ENCODE data around the gene TRIM8.

The TRIM8 gene, protein sequence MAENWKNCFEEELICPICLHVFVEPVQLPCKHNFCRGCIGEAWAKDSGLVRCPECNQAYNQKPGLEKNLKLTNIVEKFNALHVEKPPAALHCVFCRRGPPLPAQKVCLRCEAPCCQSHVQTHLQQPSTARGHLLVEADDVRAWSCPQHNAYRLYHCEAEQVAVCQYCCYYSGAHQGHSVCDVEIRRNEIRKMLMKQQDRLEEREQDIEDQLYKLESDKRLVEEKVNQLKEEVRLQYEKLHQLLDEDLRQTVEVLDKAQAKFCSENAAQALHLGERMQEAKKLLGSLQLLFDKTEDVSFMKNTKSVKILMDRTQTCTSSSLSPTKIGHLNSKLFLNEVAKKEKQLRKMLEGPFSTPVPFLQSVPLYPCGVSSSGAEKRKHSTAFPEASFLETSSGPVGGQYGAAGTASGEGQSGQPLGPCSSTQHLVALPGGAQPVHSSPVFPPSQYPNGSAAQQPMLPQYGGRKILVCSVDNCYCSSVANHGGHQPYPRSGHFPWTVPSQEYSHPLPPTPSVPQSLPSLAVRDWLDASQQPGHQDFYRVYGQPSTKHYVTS

DNA sequence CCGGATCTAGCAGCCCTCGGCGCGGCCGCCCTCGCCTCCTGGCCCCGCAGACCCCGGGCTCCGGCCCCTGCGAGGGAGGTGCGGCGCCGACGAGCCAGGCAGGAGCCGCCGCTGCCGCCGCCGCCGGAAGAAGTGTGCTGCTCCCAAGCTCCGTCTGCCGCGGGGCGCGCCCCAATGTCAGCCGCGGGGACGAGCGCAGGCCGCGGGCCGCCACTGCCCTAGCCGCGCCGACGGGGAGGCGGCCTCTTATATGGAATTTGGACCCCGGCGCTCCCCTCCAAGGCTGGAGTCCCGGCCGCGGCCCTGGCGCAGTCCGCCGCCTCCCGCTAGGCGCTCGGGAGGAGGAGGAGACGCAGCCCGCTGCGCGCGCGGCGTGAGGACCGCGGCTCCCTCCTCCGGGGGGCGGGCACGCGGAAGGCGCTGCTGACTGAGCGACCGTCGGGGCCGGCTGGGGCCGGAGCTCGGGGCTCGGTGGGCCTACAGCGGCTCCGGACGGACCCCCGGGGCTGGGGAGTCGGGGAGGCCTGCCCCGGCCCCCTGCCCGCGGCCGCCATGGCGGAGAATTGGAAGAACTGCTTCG is at the start of gene TRIM8:
TRIM8 (plus strand) TSS at position 414 of the 580 bp plus-strand sequence; CDS start at position 553, 139 bp downstream.
- DNase-seq (ENCODE audit: low read depth, low spot score) = no peak
- H3K27ac ChIP-seq = peak within 1 kb of the TSS; percentile 97

DNA sequence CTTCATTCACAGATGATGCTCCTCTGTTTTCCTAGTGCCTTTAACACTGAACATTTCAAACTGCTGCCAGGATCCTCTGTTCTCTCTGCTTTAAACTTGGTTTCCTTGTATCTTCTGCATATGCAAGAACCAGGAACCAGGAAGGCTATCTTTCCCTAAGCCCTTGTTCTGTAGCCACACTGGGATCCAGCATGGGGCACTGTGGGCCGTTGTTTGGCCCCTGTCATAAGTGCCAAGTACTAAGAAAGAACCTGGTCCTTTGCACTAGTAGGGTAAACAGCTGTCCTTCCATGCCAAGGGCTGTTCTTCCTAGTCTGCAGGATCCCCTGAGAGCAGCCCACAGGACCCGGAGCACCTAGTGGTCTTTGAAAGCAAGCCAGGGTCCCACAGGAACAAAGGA is 49.0 kb upstream of the TRIM8 start:
- DNase-seq (ENCODE audit: low read depth, low spot score) = no peak
- no peak overlapping the region for H3K27ac ChIP-seq

DNA sequence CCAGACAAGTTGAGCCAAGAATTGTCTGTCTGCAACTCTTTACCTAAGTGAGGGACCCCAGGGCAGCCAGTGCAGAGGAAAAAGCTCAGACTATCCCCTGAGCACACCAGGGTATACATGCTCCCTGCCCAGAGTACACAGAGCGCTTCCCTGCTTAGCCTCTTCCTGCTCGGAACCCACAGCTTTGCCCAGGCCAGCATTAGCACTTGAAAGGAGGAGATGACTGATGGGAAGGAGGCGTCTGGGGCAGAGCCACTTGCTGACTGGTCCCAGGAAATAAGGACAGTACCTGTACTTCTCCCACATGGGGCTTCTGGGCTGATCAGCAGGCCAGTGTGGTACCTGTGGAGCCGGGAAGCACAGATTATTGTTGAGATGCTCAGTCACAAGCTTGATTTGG is 48.4 kb upstream of the TRIM8 start:
- no peak overlapping the region for H3K27ac ChIP-seq

DNA sequence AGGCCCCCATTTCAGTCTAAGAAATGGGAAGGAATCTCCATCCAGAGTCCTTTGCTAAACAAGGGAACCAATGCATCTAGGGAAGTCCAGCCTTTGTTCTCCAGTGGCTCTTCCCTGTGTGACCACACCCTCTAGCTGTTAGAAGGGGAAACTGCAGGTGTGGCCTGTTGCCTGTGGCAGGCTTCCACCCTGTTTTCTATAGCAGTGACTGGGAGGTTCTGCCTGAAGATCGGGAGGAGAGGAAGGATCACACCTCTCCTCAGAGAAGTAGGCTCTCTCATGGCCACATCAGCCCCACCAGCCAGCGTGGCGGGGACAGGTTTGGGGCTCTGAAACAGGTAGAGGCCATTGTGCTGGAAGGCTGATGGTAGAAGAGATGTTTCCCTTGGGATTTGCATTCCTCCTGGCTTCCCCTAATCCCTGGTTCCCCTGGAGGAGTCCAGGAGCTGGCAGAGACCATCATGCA is 47.7 kb upstream of the TRIM8 start:
- H3K27ac ChIP-seq = no peak overlapping the region
- peak; percentile 10 for DNase-seq (ENCODE audit: low read depth, low spot score)

More for the DNA sequence above, 48.4 kb upstream of the TRIM8 start:
- DNase-seq (ENCODE audit: low read depth, low spot score) = no peak

DNA sequence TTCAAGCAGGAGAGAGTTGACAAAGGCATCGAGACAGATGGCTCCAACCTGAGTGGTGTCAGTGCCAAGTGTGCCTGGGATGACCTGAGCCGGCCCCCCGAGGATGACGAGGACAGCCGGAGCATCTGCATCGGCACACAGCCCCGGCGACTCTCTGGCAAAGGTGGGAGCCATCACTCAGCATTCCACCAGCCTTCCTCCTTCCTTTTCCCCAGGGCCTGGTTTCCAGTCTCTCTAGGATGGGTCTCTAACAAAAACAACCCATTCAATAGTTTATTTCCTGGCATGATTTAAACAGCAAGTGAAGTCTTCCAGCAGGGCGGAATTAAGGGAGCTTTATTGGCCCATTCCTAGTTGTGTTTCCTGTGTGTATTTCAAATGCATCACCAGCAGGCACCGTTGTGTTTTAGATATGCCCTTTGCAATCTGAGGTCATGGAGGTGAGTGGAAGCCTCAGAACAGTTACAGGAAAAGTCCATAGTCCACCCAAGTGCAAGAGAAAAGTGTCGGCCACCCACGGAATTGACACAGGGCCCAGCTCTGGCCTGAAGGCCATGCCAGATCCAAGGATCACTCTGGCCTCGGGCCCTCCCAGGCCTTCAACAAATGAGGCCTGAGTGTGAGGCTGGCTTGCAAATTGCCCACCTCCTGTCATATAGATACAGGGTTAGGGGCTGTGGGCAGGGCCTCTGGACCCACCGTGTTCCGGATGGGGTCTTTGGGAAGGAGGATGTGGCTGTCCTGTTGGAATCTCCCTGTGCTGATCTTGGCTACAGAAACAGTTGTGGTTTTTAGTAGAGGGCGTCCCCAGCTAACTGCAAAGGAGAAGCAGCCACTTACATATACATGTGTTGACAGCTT is 46.9 kb upstream of the TRIM8 start:
- H3K27ac ChIP-seq = no peak overlapping the region
- no peak for DNase-seq (ENCODE audit: low read depth, low spot score)

DNA sequence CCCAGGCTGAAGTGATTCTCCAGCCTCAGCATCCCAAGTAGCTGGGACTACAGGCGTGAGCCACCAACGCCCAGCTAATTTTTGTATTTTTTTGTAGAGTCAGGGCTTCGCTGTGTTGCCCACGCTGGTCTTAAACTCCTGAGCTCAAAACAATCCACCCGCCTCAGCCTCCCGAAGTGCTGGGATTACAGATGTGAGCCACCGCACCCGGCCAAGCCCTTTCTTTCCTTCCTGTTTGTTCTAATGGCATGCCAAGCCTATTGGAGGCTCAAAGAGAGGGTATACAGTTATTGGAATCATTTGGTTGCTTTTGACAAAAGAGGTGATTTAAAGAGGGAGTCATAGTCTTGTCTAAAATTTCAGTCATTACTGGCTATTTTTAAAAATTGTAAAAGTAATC is 46.0 kb upstream of the TRIM8 start:
- H3K27ac ChIP-seq = no peak overlapping the region
- DNase-seq (ENCODE audit: low read depth, low spot score) = no peak

DNA sequence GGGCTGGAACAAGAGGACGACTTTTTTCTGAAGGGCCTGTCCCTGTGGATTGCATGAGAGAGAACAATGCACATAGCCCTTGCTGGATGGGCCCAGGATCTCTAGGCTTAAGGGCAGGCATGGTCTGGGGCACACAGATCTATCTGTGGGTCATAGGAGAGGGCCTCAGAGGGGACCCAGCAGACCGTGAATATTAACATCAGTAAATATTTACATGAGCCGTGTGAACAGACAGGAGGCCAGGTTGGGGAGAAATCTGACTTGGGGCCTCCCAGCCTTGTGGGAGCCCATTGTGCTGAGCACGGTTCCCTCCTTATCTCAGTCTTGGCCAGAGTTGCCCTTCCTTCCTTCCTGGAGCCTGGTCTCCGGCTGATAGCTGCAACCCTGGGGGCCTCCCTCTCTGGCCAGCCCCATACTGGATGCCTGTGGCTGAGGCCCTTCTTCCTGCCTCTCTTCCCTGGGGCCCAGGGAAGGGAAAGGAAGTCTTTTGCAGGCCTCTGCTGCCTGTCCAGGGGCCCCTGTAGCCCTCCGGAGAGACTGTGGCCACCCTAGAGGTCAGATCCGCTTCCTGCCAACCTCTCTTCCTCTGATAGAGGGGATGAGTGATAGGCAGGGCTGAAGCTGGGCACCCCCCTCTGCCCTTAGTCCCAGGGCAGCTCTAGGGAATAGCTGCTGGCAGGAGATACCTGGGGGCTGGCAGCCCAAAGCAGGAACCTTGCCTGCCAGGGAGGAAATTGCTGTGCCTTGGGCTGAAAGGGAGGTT is 44.5 kb upstream of the TRIM8 start:
- no peak overlapping the region for H3K27ac ChIP-seq
- DNase-seq (ENCODE audit: low read depth, low spot score) = no peak

DNA sequence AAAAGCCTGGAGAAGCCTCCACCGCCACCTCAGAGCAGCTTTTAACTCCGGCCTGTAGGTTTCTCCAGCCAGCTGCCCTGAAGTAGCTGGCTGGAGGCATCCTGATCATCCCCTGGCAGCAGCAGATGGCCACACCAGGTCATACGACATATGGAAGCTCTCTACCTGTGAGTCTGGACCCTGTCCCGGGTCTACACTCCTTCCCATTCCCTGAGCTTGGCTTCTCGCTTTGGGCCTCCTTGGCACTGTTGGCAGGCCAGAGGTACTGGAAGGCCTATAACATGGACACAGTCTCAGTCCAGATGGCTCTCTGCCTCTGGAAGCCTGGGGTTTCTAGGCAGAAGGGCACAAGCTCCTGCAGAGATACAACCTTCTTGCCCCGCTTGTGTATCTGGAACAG is 43.5 kb upstream of the TRIM8 start:
- DNase-seq (ENCODE audit: low read depth, low spot score) = no peak

DNA sequence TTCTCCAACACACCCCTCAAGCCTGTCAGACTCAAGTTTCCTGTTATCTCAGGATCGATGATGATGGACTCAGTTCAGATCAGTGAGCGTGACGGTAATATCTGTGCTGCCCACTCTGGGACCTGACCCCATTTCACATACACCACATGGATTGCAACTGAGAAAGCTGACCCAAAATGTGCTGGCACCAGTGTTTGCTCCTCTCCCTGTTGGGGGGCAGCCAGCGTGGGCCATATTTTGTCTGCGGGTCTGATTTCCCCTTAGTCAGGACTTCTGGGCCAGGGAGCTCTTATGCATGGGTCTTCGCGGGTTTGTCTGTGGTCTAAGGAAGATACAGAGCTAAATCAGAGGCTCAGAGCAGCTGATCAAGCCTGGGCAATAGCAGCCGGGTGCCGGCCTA is 42.6 kb upstream of the TRIM8 start:
- no peak overlapping the region for H3K27ac ChIP-seq
- DNase-seq (ENCODE audit: low read depth, low spot score) = no peak

More for the DNA sequence above, 43.5 kb upstream of the TRIM8 start:
- no peak overlapping the region for H3K27ac ChIP-seq

DNA sequence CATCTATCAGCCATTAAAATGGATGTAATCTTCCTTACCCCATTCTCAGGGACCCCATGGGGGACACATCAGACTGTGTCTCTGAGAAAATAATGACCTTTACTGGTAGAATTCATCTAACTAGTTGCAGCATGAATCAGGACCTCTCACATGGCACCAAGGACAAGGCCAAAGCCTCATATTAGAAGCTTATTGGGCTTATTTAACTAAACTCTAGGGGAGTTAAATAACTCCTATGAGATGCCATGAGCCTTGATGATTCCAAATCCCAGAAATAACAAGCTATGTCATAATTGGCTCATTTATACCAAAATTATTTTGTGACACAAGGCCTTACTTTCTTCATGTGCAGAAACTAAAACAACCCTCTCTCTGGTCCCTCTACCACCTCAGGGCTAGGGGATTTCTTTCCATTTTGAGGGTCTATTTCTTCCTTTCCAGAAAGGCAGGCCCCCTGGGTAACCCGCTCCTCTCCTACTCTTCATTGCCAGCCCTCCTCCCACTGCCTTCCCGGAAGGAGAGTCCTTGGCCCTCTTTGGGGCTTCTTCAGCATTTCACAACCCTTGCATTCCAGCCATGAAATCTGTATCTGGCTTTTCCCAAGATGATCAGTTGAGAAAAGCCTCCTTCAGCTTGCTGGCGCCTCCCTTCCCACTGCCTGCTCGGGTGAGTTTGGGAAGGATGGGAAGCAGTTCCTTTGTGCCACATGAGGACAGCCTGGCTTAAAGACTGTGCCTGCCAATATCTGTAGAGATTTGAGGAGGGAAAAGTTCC is 41.8 kb upstream of the TRIM8 start:
- no peak overlapping the region for H3K27ac ChIP-seq
- no peak for DNase-seq (ENCODE audit: low read depth, low spot score)

DNA sequence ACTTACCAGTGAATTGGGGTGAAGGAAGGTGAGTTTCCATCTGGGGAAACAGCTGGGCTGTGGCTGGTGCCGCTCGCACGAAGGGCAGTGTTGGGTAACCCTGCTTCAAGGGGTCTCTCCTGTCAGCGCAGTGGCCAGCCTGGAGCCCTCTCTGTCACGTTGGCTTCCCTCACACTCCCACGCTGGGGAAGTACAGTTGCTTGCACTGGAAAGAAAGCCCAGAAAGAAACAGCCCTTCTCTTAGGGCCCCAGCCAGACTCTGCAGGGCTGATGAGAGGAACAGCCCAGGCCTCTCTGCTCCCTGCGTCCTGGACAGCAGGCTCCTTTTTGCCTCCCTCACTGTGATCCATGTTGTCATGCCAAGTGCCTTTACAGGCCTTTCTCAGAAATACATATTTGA is 40.3 kb upstream of the TRIM8 start:
- no peak for DNase-seq (ENCODE audit: low read depth, low spot score)
- H3K27ac ChIP-seq = peak overlapping the region; percentile 76

DNA sequence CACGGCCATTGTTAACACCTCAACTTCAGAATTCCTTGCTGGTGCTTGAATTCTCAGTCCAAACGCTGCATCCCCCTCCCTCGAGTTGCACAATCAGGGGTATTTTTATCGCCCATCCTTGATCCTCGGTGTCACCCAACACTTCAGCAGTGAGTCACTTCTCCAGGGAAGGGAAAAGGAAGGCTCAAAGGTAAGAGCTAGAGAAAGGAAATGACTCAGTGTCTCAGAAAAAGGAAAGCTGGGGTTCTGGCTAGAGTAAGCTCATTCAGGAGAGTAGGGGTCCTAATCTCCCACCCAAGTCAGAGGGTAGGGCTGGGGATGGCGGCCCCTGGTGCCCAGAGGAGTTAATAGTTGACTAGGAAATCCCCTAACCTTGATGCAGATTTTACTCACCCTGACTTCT is 39.8 kb upstream of the TRIM8 start:
- peak overlapping the region; percentile 76 for H3K27ac ChIP-seq
- peak; percentile 29 for DNase-seq (ENCODE audit: low read depth, low spot score)

DNA sequence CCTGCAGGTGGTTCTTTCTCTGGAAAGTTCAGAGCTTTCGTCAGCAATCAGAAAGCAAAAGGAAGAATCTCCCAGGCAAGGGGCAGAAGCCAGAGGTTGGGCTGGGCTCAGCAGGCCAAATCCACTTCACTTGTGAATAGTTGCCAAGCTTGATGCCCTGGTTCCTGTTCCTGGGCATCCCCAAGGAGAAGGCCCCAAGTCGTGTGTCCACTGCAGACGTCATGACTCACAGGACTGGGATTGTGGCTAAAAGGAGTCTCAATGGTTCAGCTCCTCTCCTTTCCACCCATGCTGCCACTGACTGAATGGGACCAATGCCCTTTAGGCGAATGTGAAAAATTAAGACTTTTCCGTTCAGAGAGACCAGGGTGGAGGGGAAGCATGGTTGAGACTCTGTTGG is 38.6 kb upstream of the TRIM8 start:
- peak overlapping the region; percentile 76 for H3K27ac ChIP-seq
- DNase-seq (ENCODE audit: low read depth, low spot score) = no peak

DNA sequence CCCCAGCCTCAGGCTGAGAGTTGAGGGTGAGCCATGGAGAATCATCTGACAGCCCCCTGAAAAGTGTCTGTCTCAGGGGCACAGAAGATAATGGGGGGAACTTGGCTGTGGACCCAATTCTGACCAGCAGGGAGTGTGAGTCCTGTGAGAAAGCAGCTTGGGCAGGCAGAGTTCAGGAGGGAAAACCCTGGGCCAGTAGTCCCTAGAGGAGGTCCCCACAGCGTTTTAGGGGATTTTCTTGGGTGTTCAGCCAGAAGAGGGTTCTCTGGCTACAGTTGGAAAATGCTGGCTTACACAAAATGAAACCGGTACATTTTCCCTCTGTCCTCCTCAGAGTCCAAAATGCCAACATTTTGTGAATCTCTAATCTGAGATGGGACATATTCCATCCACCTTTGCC is 35.8 kb upstream of the TRIM8 start:
- DNase-seq (ENCODE audit: low read depth, low spot score) = no peak

DNA sequence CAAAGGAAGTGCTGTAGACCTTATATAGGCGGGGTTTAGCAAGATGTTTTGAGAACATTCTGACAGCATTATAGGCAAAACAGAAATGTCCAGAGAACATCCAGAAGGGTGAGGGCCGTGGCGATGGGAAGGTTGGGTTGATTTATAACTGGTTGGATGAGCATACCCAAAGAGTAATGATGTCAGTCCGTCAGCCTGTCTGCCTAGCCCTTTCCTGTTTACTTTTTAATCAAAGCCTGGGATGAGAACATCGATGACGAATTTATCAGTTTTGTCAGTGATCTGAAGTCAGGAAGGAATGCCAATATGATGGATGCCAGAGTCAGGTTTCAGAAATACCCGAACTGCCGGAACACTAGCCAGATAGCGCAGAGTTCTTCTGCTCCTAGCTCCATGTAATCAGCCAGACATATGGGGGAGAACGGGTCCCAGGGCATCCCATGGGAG is 33.8 kb upstream of the TRIM8 start:
- DNase-seq (ENCODE audit: low read depth, low spot score) = no peak
- H3K27ac ChIP-seq = no peak overlapping the region

More for the DNA sequence above, 35.8 kb upstream of the TRIM8 start:
- H3K27ac ChIP-seq = no peak overlapping the region

DNA sequence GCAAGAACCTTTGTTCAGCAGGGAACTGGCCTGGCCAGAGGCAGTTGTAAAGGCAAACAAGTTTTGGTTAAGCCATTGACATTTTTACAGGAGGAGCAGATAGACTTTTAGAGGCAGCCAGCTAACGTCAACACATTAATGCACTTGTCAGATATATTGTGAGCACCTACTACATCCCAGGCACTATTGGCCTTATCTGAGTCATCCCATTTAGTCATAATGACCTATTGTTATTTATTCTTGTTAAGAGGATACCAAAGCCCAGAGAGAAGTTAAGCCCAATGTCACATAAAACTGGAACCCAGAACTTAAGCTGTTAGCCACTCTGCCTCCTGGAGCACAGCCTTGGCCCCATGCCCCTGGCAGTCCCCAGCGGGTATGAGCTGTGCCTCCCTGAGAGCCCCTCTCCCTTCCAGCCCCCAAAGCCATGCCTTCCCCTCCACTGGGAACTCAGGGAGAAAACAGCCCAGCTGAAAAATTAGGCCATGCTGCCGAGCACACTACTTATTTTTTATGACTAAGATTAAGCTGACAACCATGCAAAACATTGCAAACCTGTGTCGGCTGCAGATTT is 32.7 kb upstream of the TRIM8 start:
- DNase-seq (ENCODE audit: low read depth, low spot score) = no peak
- no peak overlapping the region for H3K27ac ChIP-seq

DNA sequence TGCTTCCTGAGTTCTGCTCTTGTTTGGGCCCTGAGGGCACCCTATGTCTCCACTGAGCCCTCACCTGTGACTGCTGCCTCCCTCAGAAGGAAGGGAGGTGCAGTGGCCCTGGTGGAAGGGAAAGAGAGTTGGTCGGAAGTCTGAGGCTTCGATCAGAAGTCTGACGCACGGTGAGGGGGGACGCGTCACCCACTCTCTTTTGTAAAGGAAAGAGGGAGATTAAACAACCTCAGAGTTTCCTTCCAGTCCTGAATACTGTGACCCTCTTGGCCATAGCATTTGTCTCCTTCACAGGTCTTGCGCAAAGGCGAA is 31.4 kb upstream of the TRIM8 start:
- H3K27ac ChIP-seq = no peak overlapping the region
- no peak for DNase-seq (ENCODE audit: low read depth, low spot score)

DNA sequence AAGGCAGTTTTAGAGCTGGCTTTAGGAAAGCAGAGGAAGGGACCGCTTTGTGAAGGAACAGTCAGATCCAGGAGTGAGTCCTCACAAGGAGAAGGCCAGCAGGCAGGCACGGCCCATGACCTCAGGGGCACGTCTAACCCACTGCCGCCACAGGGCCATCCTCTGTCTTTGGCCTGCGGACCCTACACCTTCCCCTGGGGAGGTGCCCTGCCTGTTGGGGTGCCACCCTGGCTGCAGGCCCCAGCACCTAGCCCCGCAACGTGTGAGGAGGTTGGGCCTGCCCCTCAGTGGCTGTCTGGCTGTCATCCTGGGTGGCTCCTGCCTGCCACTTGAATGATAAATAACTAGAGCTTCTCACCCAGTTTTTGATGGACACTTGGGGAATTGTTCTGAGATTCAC is 31.0 kb upstream of the TRIM8 start:
- H3K27ac ChIP-seq = no peak overlapping the region
- DNase-seq (ENCODE audit: low read depth, low spot score) = no peak

DNA sequence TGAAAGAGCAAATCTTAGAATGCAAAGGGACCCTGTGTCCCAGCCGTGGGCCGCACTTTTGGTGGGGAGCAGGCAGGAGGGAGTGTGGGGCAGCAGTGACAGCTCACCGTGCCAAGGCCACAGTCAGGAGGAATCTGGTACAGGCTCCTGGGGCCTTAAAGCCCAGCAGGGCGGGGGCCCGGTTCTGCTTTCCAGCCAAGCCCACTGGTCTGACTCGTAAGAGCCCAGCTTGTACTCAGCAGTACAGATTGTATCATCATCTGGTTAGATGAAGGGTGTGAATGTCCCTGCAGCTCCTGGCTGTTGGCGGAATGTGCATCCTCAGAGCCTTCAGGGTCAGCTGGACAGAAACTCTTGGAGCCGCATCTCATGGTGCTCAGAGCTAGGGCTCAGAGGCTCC is 30.5 kb upstream of the TRIM8 start:
- no peak for DNase-seq (ENCODE audit: low read depth, low spot score)
- H3K27ac ChIP-seq = no peak overlapping the region
